RWPE1 (cell line): ENCODE measurements around the gene CDC7.

Experiments
- CTCF ChIA-PET: fragments of 350-600 bp; sonication (Branson Sonifier 250); formaldehyde crosslinking; extraction: SDS; loops from one replicate; lab custom pipeline; 2021; lab: Yijun Ruan, JAX
- POLR2A ChIA-PET: fragments of 400-600 bp; formaldehyde crosslinking; extraction: SDS; loops from one replicate; lab custom pipeline; 2020; ENCODE audit warnings: antibody characterized with exemption; ENCODE audit not compliant: low non-redundant PET; lab: Yijun Ruan, JAX
- DNase-seq: peaks from one replicate; pipeline ENCODE4 v3.0.0; 2012; ENCODE audit warnings: low spot score
- H3K27ac ChIP-seq: fragments of 450-650 bp; 2 replicates; pipeline ENCODE4 v1.5.1; 2017
- CTCF ChIP-seq: fragments of 450-650 bp; conservative IDR thresholded peaks from 2 replicates; pipeline ENCODE4 v1.5.1; 2017; ENCODE audit warnings: low read depth, mild to moderate bottlenecking

The CDC7 gene

GRCh38 chr1:91567583-91567982 lies 66.9 kb downstream of the CDC7 start:
- ChIA-PET CTCF (no interaction called here), POLR2A (no interaction called here)
- no peak for TF ChIP-seq CTCF
- no peak overlapping the region for H3K27ac ChIP-seq
- no peak for DNase-seq

- no peak for TF ChIP-seq CTCF
- H3K27ac ChIP-seq: peak overlapping the region; percentile 10; the same call in 1 of the 2 replicates
- POLR2A ChIA-PET: no interaction called here
- DNase-seq: no peak
- CTCF ChIA-PET: no interaction called here
Observed at GRCh38 chr1:91568261-91568660, 67.6 kb downstream of the CDC7 start.

- CTCF ChIA-PET: interaction anchor here (0.7 kb wide), 1 partner anchor 127 kb away, joined by 4 read pairs; no protein-coding TSS in a partner anchor
- peak; percentile 83 for DNase-seq
- no peak for TF ChIP-seq CTCF
- POLR2A ChIA-PET: no interaction called here
- H3K27ac ChIP-seq: peak overlapping the region; percentile 82
Observed at GRCh38 chr1:91569411-91570119, 68.9 kb downstream of the CDC7 start.

GRCh38 chr1:91570120-91570448 lies 69.4 kb downstream of the CDC7 start:
- CTCF ChIA-PET: no interaction called here
- no peak for TF ChIP-seq CTCF
- DNase-seq: no peak
- POLR2A ChIA-PET: no interaction called here
- peak overlapping the region; percentile 82 for H3K27ac ChIP-seq

GRCh38 chr1:91572044-91572443 lies 71.4 kb downstream of the CDC7 start:
- no peak for DNase-seq
- POLR2A ChIA-PET: no interaction called here
- H3K27ac ChIP-seq: no peak overlapping the region
- CTCF ChIA-PET: no interaction called here
- no peak for TF ChIP-seq CTCF
